SH-SY5Y (cell line): ENCODE measurements around the gene PDZRN3.

Experiments
- GATA2 ChIP-seq: IDR thresholded peaks from 2 replicates; pipeline ENCODE4 v1.6.1; 2011; ENCODE audit warnings: mild to moderate bottlenecking, low read depth, low read length
- GATA3 ChIP-seq: IDR thresholded peaks from 2 replicates; pipeline ENCODE4 v1.6.1; 2011; ENCODE audit warnings: low read depth, mild to moderate bottlenecking, low read length, moderate library complexity

- TF ChIP-seq GATA3 (no peak), GATA2 (no peak)
Observed at GRCh38 chr3:73575519-73575918, 49.2 kb downstream of the PDZRN3 start.
